ENCODE results near the gene OLFM1.

The OLFM1 gene

GRCh38 chr9:135090547-135090946, 3.1 kb downstream of the OLFM1 start:
- no peak for DNase-seq

GRCh38 chr9:135091545-135091944, 4.1 kb downstream of the OLFM1 start:
- DNase-seq: no peak

- DNase-seq: no peak
Observed at GRCh38 chr9:135093111-135093510, 5.6 kb downstream of the OLFM1 start.

DNA sequence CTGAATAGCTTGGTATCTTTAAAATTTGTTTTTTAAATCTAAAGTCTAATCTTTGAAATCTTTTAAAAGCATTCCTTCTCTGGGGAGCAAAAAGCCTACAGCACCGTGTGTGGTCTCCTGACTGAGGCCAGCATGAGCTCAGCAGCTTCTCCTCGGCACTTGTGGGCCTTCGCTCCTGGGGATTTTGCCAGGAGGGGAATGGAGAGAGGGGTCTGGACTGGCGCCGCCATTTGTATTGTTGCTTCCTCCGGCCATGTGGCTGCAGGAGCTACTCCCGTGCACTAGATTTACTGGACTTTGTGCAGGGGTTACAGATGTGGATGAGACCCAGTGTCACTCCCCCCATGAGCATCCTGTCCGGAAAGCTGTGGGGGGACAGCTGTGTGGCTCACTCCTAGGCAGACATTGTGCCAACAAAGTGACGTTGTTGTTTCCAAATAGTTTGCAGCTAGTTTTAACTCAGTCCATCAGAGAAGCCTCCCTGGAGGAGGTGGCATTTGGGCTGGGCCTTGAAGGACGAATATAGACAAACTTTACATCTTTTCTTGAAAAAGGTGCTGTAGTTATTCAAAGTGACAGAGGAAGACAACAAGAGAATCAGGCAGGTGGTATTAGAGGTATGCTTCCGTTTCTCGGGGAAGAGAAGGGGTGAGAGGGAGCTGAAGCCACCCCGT, 6.6 kb downstream of the OLFM1 start:
- no peak for DNase-seq

- DNase-seq: no peak
Observed at GRCh38 chr9:135095470-135096407, 8.3 kb downstream of the OLFM1 start.

- no peak for DNase-seq
Observed at GRCh38 chr9:135096408-135096895, 9.0 kb downstream of the OLFM1 start.

DNA sequence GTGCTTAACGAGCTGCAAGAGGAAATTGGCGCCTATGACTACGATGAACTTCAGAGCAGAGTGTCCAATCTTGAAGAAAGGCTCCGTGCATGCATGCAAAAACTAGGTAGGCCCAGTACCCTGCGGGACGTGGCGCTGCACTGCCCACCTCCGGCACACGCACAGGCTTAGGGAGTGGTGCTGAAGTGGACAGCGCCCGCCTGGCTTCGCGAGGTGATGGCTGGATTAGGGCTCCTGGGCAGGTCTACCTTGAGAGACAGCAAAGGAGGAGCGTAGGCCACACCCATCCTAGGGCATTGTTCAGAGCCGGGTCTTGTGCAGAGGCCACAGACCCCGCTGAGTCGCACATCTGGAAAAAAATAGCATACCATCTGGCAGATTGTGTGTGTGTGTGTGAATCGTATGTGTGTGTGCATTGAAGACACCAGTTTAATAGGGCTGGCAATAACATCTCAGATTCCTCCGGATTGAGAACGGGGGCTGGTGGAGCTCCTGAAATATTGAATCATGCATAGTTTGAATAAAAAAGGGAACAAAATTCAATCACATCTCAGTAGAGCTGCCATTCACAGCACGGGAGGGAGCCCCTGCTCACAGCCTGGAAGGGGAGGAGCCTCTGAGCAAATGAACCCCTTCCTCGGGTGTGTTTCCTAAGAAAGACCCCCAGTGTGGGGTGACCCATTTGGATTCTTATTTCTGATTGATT, 11.1 kb downstream of the OLFM1 start:
- no peak for DNase-seq

DNA sequence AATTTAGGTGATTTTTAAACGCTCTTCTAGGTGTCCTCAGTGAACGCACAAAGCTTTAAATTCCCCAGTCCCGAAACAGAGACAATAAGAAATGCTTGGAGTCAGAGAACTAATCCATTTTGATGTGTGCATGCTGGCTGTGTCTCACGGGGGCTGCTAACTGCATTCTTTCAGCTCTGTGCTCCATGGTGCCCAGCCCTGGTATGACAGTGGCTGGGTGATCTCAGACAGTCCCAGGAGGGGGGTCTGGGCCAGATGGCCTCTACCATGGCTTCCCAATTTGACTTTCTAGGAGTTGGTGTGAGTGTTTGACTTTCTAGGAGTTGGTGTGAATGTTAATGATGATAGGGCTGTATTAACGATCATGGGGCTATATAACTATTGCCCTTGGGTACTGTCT, 12.1 kb downstream of the OLFM1 start:
- DNase-seq: no peak

GRCh38 chr9:135100241-135100681, 12.8 kb downstream of the OLFM1 start:
- no peak for DNase-seq

GRCh38 chr9:135100725-135101410, 13.4 kb downstream of the OLFM1 start:
- no peak for DNase-seq

DNA sequence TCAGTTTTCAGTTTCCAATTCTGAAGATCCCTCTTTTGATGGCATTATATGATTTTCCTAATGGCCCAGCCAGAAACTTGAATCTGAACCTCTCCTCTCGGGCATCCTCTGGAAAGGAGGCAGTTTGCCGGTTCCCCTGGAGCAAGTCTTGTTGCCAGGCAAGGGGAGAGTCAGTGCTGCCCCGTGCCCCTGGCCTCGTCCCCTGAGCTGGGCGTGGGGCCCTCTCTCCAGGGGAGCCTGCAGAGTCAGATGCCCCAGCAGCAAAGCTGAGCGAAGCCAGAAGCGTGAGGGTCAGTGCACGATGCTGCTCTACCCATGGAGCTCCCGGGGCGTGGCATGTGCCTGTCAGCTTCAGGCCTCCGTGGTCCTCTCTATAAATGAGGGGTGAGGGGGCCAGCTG, 14.0 kb downstream of the OLFM1 start:
- no peak for DNase-seq

DNA sequence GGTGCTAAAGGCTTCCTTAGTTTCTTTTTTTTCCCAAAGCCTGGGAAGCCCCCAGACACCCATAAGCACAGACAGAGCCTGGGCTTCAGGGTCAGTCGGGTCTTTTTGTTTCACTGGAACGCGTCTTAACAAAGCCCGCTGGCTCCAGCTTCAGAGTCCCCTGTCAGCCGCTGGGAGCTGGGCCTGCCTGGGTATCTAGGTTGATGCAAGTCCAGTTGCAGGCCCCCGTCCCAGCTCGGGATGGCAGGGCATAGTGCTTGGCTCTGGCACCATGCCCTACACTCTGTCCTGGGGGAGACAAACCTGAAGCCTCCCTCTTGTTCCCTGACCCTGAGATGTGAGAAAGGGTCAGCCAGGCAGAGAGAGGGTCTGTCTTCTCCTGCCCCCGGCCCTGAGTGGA, 14.5 kb downstream of the OLFM1 start:
- DNase-seq: no peak

DNA sequence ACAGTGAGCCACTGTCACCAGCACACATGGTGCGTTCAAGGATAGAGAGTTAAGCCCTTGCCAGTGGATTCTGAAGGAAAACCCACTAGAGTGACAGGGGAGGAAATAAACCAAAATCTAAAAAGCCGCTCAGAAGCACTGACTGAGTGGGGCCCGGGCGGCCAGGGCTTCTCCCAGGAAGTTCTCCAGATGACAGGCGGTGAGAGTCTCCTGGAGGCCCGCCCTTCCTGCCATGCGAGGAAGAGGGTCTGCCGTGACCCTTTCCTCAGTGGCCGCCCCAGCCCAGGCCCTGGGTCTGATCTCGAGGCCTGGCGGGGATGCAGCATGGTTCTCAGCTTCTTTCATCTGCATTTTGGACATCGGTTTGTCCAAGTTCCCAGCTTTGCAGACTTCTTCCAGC, 14.9 kb downstream of the OLFM1 start:
- DNase-seq: no peak

DNA sequence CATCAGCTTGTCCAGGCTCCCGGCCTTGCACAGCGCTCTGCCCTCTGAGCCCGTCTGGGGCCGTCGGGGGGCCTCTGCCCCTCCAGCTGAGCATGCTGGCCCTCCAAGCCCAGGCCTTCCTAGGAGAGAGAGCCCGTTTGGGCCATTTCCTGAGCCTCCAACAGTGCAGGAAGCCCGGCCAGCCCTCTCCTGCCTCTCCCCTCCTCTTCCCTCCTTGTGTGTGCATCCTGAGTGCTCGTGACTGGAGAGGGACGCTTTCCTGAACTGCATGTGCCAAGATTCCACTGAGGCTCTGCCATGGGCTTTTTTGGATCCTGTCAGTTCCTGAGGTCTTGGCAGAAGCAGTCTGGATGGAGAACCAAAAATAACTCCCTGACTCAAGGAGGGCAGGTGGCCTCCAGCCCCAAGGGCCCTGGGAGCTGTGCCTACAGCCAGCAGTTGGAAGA, 15.6 kb downstream of the OLFM1 start:
- DNase-seq: no peak

DNA sequence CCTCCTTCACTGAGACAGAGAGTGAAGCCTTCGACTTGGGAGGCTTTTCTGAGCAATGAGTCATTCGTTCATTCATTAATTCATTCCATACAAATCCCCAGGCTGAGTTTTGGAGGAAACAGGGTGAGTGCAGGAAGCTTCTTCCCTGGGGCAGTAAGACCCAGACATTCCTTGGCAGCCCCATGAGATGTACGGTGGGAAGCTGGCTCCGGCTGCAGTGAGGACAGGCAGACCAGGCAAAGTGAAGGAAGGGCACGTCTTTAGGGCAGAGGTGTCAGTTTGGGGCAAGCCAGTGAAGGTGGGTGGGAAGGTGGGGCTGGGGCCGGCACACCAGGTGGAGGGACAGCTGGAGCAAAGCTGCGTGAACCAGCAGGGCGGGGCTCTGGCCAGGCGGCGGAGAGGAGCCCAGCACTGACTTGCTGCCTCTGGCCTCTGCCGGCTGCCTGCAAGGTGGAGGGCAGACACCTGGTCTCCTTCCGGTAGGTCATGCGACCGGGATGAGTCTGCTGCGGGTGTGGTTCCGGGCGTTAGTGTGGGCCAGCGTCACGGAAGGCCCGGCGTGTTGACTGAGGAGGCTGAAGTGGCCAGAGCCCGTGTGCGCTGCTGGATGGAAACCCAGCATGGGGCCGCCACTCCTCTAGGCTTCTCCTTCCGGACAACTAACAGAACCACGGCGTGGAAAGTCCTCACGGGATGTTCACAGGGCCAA, 16.6 kb downstream of the OLFM1 start:
- no peak for DNase-seq

DNA sequence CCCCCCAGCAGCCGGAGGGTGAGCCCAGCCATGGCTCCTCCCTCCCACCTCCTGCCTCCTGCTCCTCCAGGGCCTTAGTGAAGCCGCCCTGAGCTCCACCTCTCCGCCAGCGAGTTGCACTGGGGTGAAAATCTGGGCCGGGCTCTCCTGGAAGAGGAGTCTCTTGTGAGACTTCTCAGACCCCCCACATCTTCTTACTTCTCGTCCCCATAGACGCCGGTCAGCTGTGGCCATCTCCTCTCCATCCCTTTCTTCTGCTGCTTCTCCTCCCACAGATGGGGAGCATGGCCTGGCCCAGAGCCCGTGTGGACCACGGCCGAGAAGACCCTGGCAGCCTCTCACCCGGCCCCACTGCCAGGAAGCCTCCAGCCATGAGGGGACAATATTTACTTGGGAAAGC, 17.3 kb downstream of the OLFM1 start:
- DNase-seq: no peak

DNA sequence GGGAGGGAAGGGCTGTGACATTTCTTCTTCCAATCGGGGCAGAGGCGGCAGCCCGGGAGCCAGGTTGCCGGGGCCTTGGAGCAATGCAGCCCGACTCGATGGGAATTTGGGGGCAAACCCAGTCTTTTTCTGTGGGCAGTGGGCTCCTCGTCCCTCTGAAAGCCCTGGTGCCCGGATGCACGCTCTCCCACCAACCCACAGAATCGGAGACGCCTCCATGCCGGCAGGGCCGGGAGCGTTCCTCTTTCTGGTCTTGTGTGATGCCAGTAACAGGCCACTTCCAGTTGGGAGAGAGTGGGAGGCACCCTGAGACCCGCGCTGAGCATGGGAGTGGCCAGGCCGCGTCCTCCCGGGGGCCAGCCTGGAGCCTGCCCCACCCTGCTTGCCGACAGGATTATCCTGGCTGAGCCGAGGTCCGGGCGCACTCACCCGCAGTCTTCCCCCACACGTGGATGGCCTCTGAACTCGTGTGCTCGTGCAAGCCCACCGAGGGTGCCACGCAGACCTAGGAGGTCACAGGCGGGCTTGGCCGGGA, 17.8 kb downstream of the OLFM1 start:
- DNase-seq: no peak

GRCh38 chr9:135105938-135106491, 18.5 kb downstream of the OLFM1 start:
- DNase-seq: no peak

- DNase-seq: no peak
Observed at GRCh38 chr9:135106551-135107270, 19.2 kb downstream of the OLFM1 start.

DNA sequence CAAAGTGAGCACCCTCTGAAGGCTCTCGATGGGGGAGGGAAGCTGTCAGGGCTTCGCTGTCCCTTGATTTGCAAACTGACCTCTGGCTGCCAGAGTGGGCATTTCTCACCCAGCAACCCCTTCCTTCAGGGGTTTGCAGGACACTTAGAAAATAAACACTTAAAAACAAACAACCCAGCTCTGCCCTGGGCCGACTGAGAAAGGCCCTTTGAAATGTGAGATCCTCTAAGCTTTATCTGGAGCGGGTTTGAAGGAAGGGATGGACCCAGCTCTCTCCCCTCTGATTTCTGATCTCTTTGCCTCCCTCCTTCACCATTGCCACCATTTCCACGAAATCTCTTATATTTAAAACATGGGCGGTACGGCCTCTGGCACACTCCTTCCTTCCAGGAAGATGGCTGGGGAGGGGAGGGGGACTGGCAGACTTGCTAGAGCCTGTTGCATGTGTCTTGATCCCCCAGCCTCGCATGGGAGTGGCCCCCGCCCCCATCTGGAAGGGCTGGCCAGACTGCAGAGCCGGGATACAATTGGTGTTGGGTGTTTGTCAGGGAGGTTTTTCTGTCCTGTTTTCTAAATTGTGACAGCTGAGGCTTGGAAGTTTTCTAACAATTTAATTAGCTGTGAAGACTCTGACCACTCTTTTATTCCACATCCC, 20.2 kb downstream of the OLFM1 start:
- DNase-seq: no peak

All from NCI-H146 (cell line).